ENCODE results near the gene DBP. TPM values are rescaled to one million over a fixed set of nuclear protein-coding genes. Genes with fewer than 3 reads are reported as not detected.

The DBP gene
- total and polyA plus RNA-seq, 2 experiments from 2014 or later: 5.7 to 6.3 TPM

GRCh38 chr19:48674921-48675824, 38.0 kb upstream of the DBP start:
- H3K27me3 Mint-ChIP-seq (ENCODE audit: insufficient read depth, low read depth, poor library complexity): peaks cover 23% of the 10 kb centered on the region
- Histone ChIP-seq H3K79me2 (replicated peaks; ENCODE audit: insufficient read depth) (no peaks in the 10 kb centered on the region), H3K4me1 (ENCODE audit: insufficient read depth) (peaks cover 23% of the 10 kb centered on the region), H3K9me2 (ENCODE audit: insufficient read depth) (no peaks in the 10 kb centered on the region), H3K36me3 (ENCODE audit: insufficient read depth) (no peaks in the 10 kb centered on the region), H3K27me3 (ENCODE audit: insufficient read depth) (no peaks in the 10 kb centered on the region), H3K4me3 (no peak overlapping the region; the same call in 1 of the 2 replicates), H3F3A (replicated peaks; ENCODE audit: low read depth) (no peaks in the 10 kb centered on the region), H3K4me2 (peak overlapping the region; percentile 75; the same call in 1 of the 2 replicates), H4K20me1 (replicated peaks; ENCODE audit: insufficient read depth) (no peaks in the 10 kb centered on the region), H2AFZ (peak overlapping the region; percentile 96; the same call in 1 of the 2 replicates), H3K27ac (ENCODE audit: low read depth) (no peak overlapping the region)
- H3K9me3 Mint-ChIP-seq: no peaks in the 10 kb centered on the region
- peak overlapping the region; percentile 33; the same call in 1 of the 3 replicates for H3K4me3 Mint-ChIP-seq
- H3K36me3 Mint-ChIP-seq (ENCODE audit: low read depth): no peaks in the 10 kb centered on the region
- peak; percentile 97 for DNase-seq (ENCODE audit: low spot score)
- H3K4me1 Mint-ChIP-seq: peaks cover 33% of the 10 kb centered on the region
- 0 out of 2 replicates have a peak overlapping the region, but pooled peaks have one; percentile 27 for H3K27ac Mint-ChIP-seq
- TF ChIP-seq EZH2phosphoT487 (IDR thresholded peaks at IDR 0.05; ENCODE audit: unreplicated experiment): no peak
- peak; percentile 84 to 90 for TF ChIP-seq CTCF (conservative IDR thresholded peaks at IDR 0.05; ENCODE audit: low read depth in 2 of 2)
- ATAC-seq: peak; percentile 79

GRCh38 chr19:48674216-48674809, 37.1 kb upstream of the DBP start:
- Mint-ChIP-seq H3K36me3 (ENCODE audit: low read depth) (no peaks in the 10 kb centered on the region; the same call in 2 of the 3 replicates), H3K9me3 (peaks cover 6% of the 10 kb centered on the region; the same call in 2 of the 3 replicates), H3K4me3 (peak overlapping the region; percentile 14; the same call in 1 of the 3 replicates), H3K4me1 (peaks cover 33% of the 10 kb centered on the region), H3K27me3 (ENCODE audit: insufficient read depth, low read depth, poor library complexity) (peaks cover 23% of the 10 kb centered on the region), H3K27ac (no peak overlapping the region)
- H3K4me3 ChIP-seq: peak overlapping the region; percentile 34; the same call in 1 of the 2 replicates
- no peak overlapping the region for H3K27ac ChIP-seq (ENCODE audit: low read depth)
- TF ChIP-seq JUNB (IDR thresholded peaks at IDR 0.05; ENCODE audit: unreplicated experiment) (no peak), POLR2AphosphoS5 (IDR thresholded peaks at IDR 0.05; ENCODE audit: low read depth) (no peak), ZNF331 (CRISPR knock-in tag; IDR thresholded peaks at IDR 0.05; ENCODE audit: low read depth) (no peak), REST (IDR thresholded peaks at IDR 0.05; ENCODE audit: unreplicated experiment) (no peak)
- no peaks in the 10 kb centered on the region for H3K9me2 ChIP-seq (ENCODE audit: insufficient read depth)
- DNase-seq (ENCODE audit: low spot score) (peak; percentile 45), ATAC-seq (peak; percentile 52)
- H3K4me1 ChIP-seq (ENCODE audit: insufficient read depth): peaks cover 23% of the 10 kb centered on the region
- no peaks in the 10 kb centered on the region for H3K36me3 ChIP-seq (ENCODE audit: insufficient read depth)
- no peaks in the 10 kb centered on the region for H3F3A ChIP-seq (replicated peaks; ENCODE audit: low read depth)
- no peaks in the 10 kb centered on the region for H3K27me3 ChIP-seq (ENCODE audit: insufficient read depth)
- peak overlapping the region; percentile 75 for H3K4me2 ChIP-seq
- H4K20me1 ChIP-seq (replicated peaks; ENCODE audit: insufficient read depth): no peaks in the 10 kb centered on the region
- no peaks in the 10 kb centered on the region for H3K79me2 ChIP-seq (replicated peaks; ENCODE audit: insufficient read depth)
- peak overlapping the region; percentile 96 for H2AFZ ChIP-seq

Measured in GM23338 (cell line).